BLaER1 treated with 17β-estradiol and CSF1 and Interleukin-3, amounts not matched to agents 10 nM and 100 nM (cell line): ENCODE data around the gene HEBP2.

ENCODE experiments used
- H3K27ac ChIP-seq, 11 experiments: shearing (Covaris generic); formaldehyde crosslinking; 2 replicates each; pipeline ENCODE4 v1.8.1; 2022
- H3K27me3 ChIP-seq, 11 experiments: shearing (Covaris generic); formaldehyde crosslinking; 2 replicates each; pipeline ENCODE4 v1.8.1; 2022
- H3K36me3 ChIP-seq, 11 experiments: shearing (Covaris generic); formaldehyde crosslinking; 2 replicates each; pipeline ENCODE4 v1.8.1; 2022
- H3K4me1 ChIP-seq, 10 experiments: shearing (Covaris generic); formaldehyde crosslinking; 2 replicates each; pipeline ENCODE4 v1.8.1; 2022
- H3K4me2 ChIP-seq, 11 experiments: shearing (Covaris generic); formaldehyde crosslinking; 2 replicates each; pipeline ENCODE4 v1.8.1; 2022
- H3K4me3 ChIP-seq, 10 experiments: shearing (Covaris generic); formaldehyde crosslinking; 2 replicates each; pipeline ENCODE4 v1.8.1; 2022
- H3K9ac ChIP-seq, 11 experiments: shearing (Covaris generic); formaldehyde crosslinking; 2 replicates each; pipeline ENCODE4 v1.8.1; 2022
- H3K9me3 ChIP-seq, 11 experiments: shearing (Covaris generic); formaldehyde crosslinking; replicated peaks in 1 of 11; 2 replicates each; pipeline ENCODE4 v1.8.1; 2022
- H4K20me1 ChIP-seq, 11 experiments: shearing (Covaris generic); formaldehyde crosslinking; 2 replicates each; pipeline ENCODE4 v1.8.1; 2022
- Cebpa-rat ChIP-seq, 11 experiments: shearing (Covaris generic); IDR thresholded peaks; 2 replicates each; pipeline ENCODE4 v1.8.1; 2022

HEBP2 gene

GRCh38 chr6:138374815-138375214, 29.2 kb upstream of the HEBP2 start:
- Histone ChIP-seq H3K4me2 (no peak overlapping the region), H3K27me3 (no peaks in the 10 kb centered on the region), H3K36me3 (no peaks in the 10 kb centered on the region), H3K4me3 (no peak overlapping the region), H3K9ac (no peak overlapping the region), H3K4me1 (peaks cover 6 to 17% (median 12%) of the 10 kb centered on the region in 10 experiments; a peak in 14 of 20 replicates), H4K20me1 (no peaks in the 10 kb centered on the region), H3K27ac (no peak overlapping the region), H3K9me3 (no peaks in the 10 kb centered on the region)
- TF ChIP-seq Cebpa-rat (IDR thresholded peaks at IDR 0.05): no peak

GRCh38 chr6:138377042-138377441, 27.0 kb upstream of the HEBP2 start:
- Histone ChIP-seq H3K4me2 (no peak overlapping the region), H3K9ac (no peak overlapping the region), H3K27me3 (no peaks in the 10 kb centered on the region), H3K4me3 (no peak overlapping the region), H3K27ac (no peak overlapping the region), H3K4me1 (peaks cover 6 to 16% (median 9%) of the 10 kb centered on the region in 10 experiments; a peak in 15 of 20 replicates), H3K36me3 (no peaks in the 10 kb centered on the region), H3K9me3 (no peaks in the 10 kb centered on the region), H4K20me1 (no peaks in the 10 kb centered on the region)
- TF ChIP-seq Cebpa-rat (IDR thresholded peaks at IDR 0.05): no peak

GRCh38 chr6:138377844-138378243, 26.2 kb upstream of the HEBP2 start, which contains the start of gene SMIM28:
Gene SMIM28, plus strand, starts transcription at chr6:138377905. Its CDS starts 168 bp downstream, at chr6:138378073.
- peak within 1 kb of the TSS in 2 of 11 experiments; percentile 3 to 5; a peak in 1 of 22 replicates for H3K4me2 ChIP-seq
- no peak within 1 kb of the TSS for H3K4me3 ChIP-seq
- no peak within 1 kb of the TSS for H3K9ac ChIP-seq
- H3K9me3 ChIP-seq: no peaks in the 10 kb centered on the region
- no peaks in the 10 kb centered on the region for H4K20me1 ChIP-seq
- no peak for TF ChIP-seq Cebpa-rat (IDR thresholded peaks at IDR 0.05)
- H3K36me3 ChIP-seq: no peaks in the 10 kb centered on the region
- H3K27me3 ChIP-seq: no peaks in the 10 kb centered on the region
- no peak within 1 kb of the TSS for H3K27ac ChIP-seq
- H3K4me1 ChIP-seq: peaks cover 2 to 12% (median 4%) of the 10 kb centered on the region in 10 experiments; a peak in 14 of 20 replicates

GRCh38 chr6:138378463-138378862, 25.6 kb upstream of the HEBP2 start:
- Histone ChIP-seq H3K4me2 (no peak overlapping the region), H3K9ac (no peak overlapping the region)

GRCh38 chr6:138382498-138383265, 21.3 kb upstream of the HEBP2 start:
- Histone ChIP-seq H4K20me1 (no peaks in the 10 kb centered on the region), H3K36me3 (no peaks in the 10 kb centered on the region), H3K4me1 (peaks cover 0 to 7% (median 0%) of the 10 kb centered on the region in 10 experiments; a peak in 5 of 20 replicates), H3K4me3 (no peak overlapping the region), H3K9me3 (no peaks in the 10 kb centered on the region), H3K4me2 (peak overlapping the region in 1 of 11 experiments; percentile 14; a peak in 1 of 22 replicates), H3K27ac (no peak overlapping the region), H3K27me3 (no peaks in the 10 kb centered on the region), H3K9ac (no peak overlapping the region)
- no peak for TF ChIP-seq Cebpa-rat (IDR thresholded peaks at IDR 0.05)

More at GRCh38 chr6:138378463-138378862, 25.6 kb upstream of the HEBP2 start:
- TF ChIP-seq Cebpa-rat (IDR thresholded peaks at IDR 0.05): no peak
- Histone ChIP-seq H3K4me1 (peaks cover 0 to 9% (median 0%) of the 10 kb centered on the region in 10 experiments; a peak in 5 of 20 replicates), H3K4me3 (no peak overlapping the region), H3K27ac (no peak overlapping the region), H3K27me3 (no peaks in the 10 kb centered on the region), H4K20me1 (no peaks in the 10 kb centered on the region), H3K9me3 (no peaks in the 10 kb centered on the region), H3K36me3 (no peaks in the 10 kb centered on the region)

GRCh38 chr6:138383776-138384175, 20.2 kb upstream of the HEBP2 start:
- no peaks in the 10 kb centered on the region for H4K20me1 ChIP-seq
- no peak overlapping the region for H3K4me3 ChIP-seq
- no peaks in the 10 kb centered on the region for H3K27me3 ChIP-seq
- no peak overlapping the region for H3K9ac ChIP-seq
- peaks cover 0 to 7% (median 0%) of the 10 kb centered on the region in 10 experiments; a peak in 2 of 20 replicates for H3K4me1 ChIP-seq
- H3K27ac ChIP-seq: no peak overlapping the region
- no peak for TF ChIP-seq Cebpa-rat (IDR thresholded peaks at IDR 0.05)
- no peaks in the 10 kb centered on the region for H3K9me3 ChIP-seq
- no peaks in the 10 kb centered on the region for H3K36me3 ChIP-seq
- no peak overlapping the region for H3K4me2 ChIP-seq

GRCh38 chr6:138386897-138387296, 17.1 kb upstream of the HEBP2 start:
- Histone ChIP-seq H3K4me2 (no peak overlapping the region), H3K27ac (no peak overlapping the region), H3K9ac (no peak overlapping the region), H3K4me1 (peaks cover 0 to 6% (median 0%) of the 10 kb centered on the region in 10 experiments; a peak in 2 of 20 replicates), H3K9me3 (no peaks in the 10 kb centered on the region), H3K36me3 (no peaks in the 10 kb centered on the region), H3K4me3 (no peak overlapping the region), H3K27me3 (no peaks in the 10 kb centered on the region), H4K20me1 (no peaks in the 10 kb centered on the region)
- TF ChIP-seq Cebpa-rat (IDR thresholded peaks at IDR 0.05): no peak

- Histone ChIP-seq H3K36me3 (no peaks in the 10 kb centered on the region), H3K4me3 (no peak overlapping the region), H4K20me1 (no peaks in the 10 kb centered on the region), H3K27ac (no peak overlapping the region), H3K4me1 (no peaks in the 10 kb centered on the region), H3K9me3 (no peaks in the 10 kb centered on the region), H3K27me3 (no peaks in the 10 kb centered on the region), H3K9ac (no peak overlapping the region), H3K4me2 (no peak overlapping the region)
- TF ChIP-seq Cebpa-rat (IDR thresholded peaks at IDR 0.05): no peak
Observed at GRCh38 chr6:138387577-138388368, 16.2 kb upstream of the HEBP2 start.

- Histone ChIP-seq H3K27me3 (no peaks in the 10 kb centered on the region), H3K4me2 (no peak overlapping the region), H3K27ac (no peak overlapping the region), H3K9me3 (no peaks in the 10 kb centered on the region; a peak in 1 of 22 replicates), H3K4me1 (peaks cover 9 to 15% (median 10%) of the 10 kb centered on the region in 10 experiments), H4K20me1 (no peaks in the 10 kb centered on the region), H3K4me3 (no peak overlapping the region), H3K9ac (no peak overlapping the region), H3K36me3 (no peaks in the 10 kb centered on the region)
- no peak for TF ChIP-seq Cebpa-rat (IDR thresholded peaks at IDR 0.05)
Observed at GRCh38 chr6:138389551-138389950, 14.5 kb upstream of the HEBP2 start.
